ENCODE results near the gene GRIK1.

Gene GRIK1

GRCh38 chr21:29677326-29677725 is 262.5 kb downstream of the GRIK1 start:
- Histone ChIP-seq H3K9ac (ENCODE audit: low read depth, low read length, poor library complexity) (no peak overlapping the region), H3K14ac (ENCODE audit: low read length) (no peak overlapping the region), H2AFZ (ENCODE audit: low read length) (no peak overlapping the region), H2BK15ac (ENCODE audit: low read length) (no peak overlapping the region), H2BK12ac (ENCODE audit: low read length) (no peak overlapping the region), H2AK5ac (ENCODE audit: low read depth, low read length) (no peak overlapping the region), H4K91ac (ENCODE audit: low read depth, low read length, poor library complexity) (no peak overlapping the region), H3K9me3 (replicated peaks in 1 of 2; ENCODE audit: control insufficient read depth in 2 of 2, insufficient read depth in 1 of 2, low read depth in 1 of 2, low read length in 2 of 2) (no peaks in the 10 kb centered on the region), H3K4me1 (ENCODE audit: control insufficient read depth in 2 of 2, insufficient read depth in 1 of 2, low read depth in 1 of 2, low read length in 2 of 2) (peaks cover 0 to 6% of the 10 kb centered on the region in 2 donors), H3K18ac (ENCODE audit: low read length) (no peak overlapping the region), H4K8ac (ENCODE audit: low read depth, low read length) (no peak overlapping the region), H3K27me3 (ENCODE audit: control insufficient read depth in 3 of 3, insufficient read depth in 3 of 3, low read depth in 1 of 3, low read length in 3 of 3) (no peaks in the 10 kb centered on the region), H3K4me2 (ENCODE audit: insufficient read depth, low read length, poor library complexity, severe bottlenecking) (no peak overlapping the region), H3K4ac (ENCODE audit: low read length) (no peak overlapping the region), H3K23ac (ENCODE audit: low read depth, low read length, poor library complexity) (no peak overlapping the region), H3K27ac (replicated peaks; ENCODE audit: low read length) (no peak overlapping the region), H3K36me3 (replicated peaks in 1 of 2; ENCODE audit: control insufficient read depth in 2 of 2, insufficient read depth in 2 of 2, low read length in 2 of 2) (no peaks in the 10 kb centered on the region), H3K4me3 (ENCODE audit: low read length in 2 of 2) (no peak overlapping the region), H2BK120ac (ENCODE audit: low read depth, low read length) (no peak overlapping the region), H2BK5ac (ENCODE audit: low read length) (no peak overlapping the region), H3K79me1 (ENCODE audit: low read depth, low read length) (no peaks in the 10 kb centered on the region)
- no CpG with 5 or more reads among the region's 4 CpGs for WGBS, 2 donors (ENCODE audit: extremely low coverage in 2 of 2, insufficient read length in 2 of 2, insufficient replicate concordance in 1 of 2)
- no peak for DNase-seq (ENCODE audit: low spot score)

GRCh38 chr21:29676395-29676794 is 263.4 kb downstream of the GRIK1 start:
- Histone ChIP-seq H4K8ac (ENCODE audit: low read depth, low read length) (no peak overlapping the region), H3K4ac (ENCODE audit: low read length) (no peak overlapping the region), H2BK15ac (ENCODE audit: low read length) (no peak overlapping the region), H2BK120ac (ENCODE audit: low read depth, low read length) (no peak overlapping the region), H3K23ac (ENCODE audit: low read depth, low read length, poor library complexity) (no peak overlapping the region), H3K79me1 (ENCODE audit: low read depth, low read length) (no peaks in the 10 kb centered on the region), H3K18ac (ENCODE audit: low read length) (no peak overlapping the region), H3K4me3 (ENCODE audit: low read length in 2 of 2) (no peak overlapping the region), H4K91ac (ENCODE audit: low read depth, low read length, poor library complexity) (no peak overlapping the region), H3K4me1 (ENCODE audit: control insufficient read depth in 2 of 2, insufficient read depth in 1 of 2, low read depth in 1 of 2, low read length in 2 of 2) (peaks cover 0 to 6% of the 10 kb centered on the region in 2 donors), H2AK5ac (ENCODE audit: low read depth, low read length) (no peak overlapping the region), H3K9ac (ENCODE audit: low read depth, low read length, poor library complexity) (no peak overlapping the region), H3K36me3 (replicated peaks in 1 of 2; ENCODE audit: control insufficient read depth in 2 of 2, insufficient read depth in 2 of 2, low read length in 2 of 2) (no peaks in the 10 kb centered on the region), H2BK5ac (ENCODE audit: low read length) (no peak overlapping the region), H3K14ac (ENCODE audit: low read length) (no peak overlapping the region), H3K4me2 (ENCODE audit: insufficient read depth, low read length, poor library complexity, severe bottlenecking) (no peak overlapping the region), H3K9me3 (replicated peaks in 1 of 2; ENCODE audit: control insufficient read depth in 2 of 2, insufficient read depth in 1 of 2, low read depth in 1 of 2, low read length in 2 of 2) (no peaks in the 10 kb centered on the region), H2AFZ (ENCODE audit: low read length) (no peak overlapping the region), H3K27ac (replicated peaks; ENCODE audit: low read length) (no peak overlapping the region), H2BK12ac (ENCODE audit: low read length) (no peak overlapping the region), H3K27me3 (ENCODE audit: control insufficient read depth in 3 of 3, insufficient read depth in 3 of 3, low read depth in 1 of 3, low read length in 3 of 3) (no peaks in the 10 kb centered on the region)
- no peak for DNase-seq (ENCODE audit: low spot score)
- WGBS, 2 donors (ENCODE audit: extremely low coverage in 2 of 2, insufficient read length in 2 of 2, insufficient replicate concordance in 1 of 2), result no CpG with 5 or more reads among the region's 4 CpGs

GRCh38 chr21:29675451-29675850 is 264.3 kb downstream of the GRIK1 start:
- Histone ChIP-seq H3K79me1 (ENCODE audit: low read depth, low read length) (no peaks in the 10 kb centered on the region), H2BK15ac (ENCODE audit: low read length) (no peak overlapping the region), H3K4me1 (ENCODE audit: control insufficient read depth in 2 of 2, insufficient read depth in 1 of 2, low read depth in 1 of 2, low read length in 2 of 2) (peaks cover 0 to 6% of the 10 kb centered on the region in 2 donors), H3K9ac (ENCODE audit: low read depth, low read length, poor library complexity) (no peak overlapping the region), H4K91ac (ENCODE audit: low read depth, low read length, poor library complexity) (no peak overlapping the region), H2BK120ac (ENCODE audit: low read depth, low read length) (no peak overlapping the region), H3K27ac (replicated peaks; ENCODE audit: low read length) (no peak overlapping the region), H2AFZ (ENCODE audit: low read length) (no peak overlapping the region), H3K4ac (ENCODE audit: low read length) (no peak overlapping the region), H3K4me2 (ENCODE audit: insufficient read depth, low read length, poor library complexity, severe bottlenecking) (no peak overlapping the region), H3K23ac (ENCODE audit: low read depth, low read length, poor library complexity) (no peak overlapping the region), H2BK12ac (ENCODE audit: low read length) (no peak overlapping the region), H3K36me3 (replicated peaks in 1 of 2; ENCODE audit: control insufficient read depth in 2 of 2, insufficient read depth in 2 of 2, low read length in 2 of 2) (no peaks in the 10 kb centered on the region), H3K14ac (ENCODE audit: low read length) (no peak overlapping the region), H3K4me3 (ENCODE audit: low read length in 2 of 2) (no peak overlapping the region), H2BK5ac (ENCODE audit: low read length) (no peak overlapping the region), H2AK5ac (ENCODE audit: low read depth, low read length) (no peak overlapping the region), H4K8ac (ENCODE audit: low read depth, low read length) (no peak overlapping the region), H3K9me3 (replicated peaks in 1 of 2; ENCODE audit: control insufficient read depth in 2 of 2, insufficient read depth in 1 of 2, low read depth in 1 of 2, low read length in 2 of 2) (no peaks in the 10 kb centered on the region), H3K27me3 (ENCODE audit: control insufficient read depth in 3 of 3, insufficient read depth in 3 of 3, low read depth in 1 of 3, low read length in 3 of 3) (no peaks in the 10 kb centered on the region), H3K18ac (ENCODE audit: low read length) (no peak overlapping the region)
- WGBS, 2 donors (ENCODE audit: extremely low coverage in 2 of 2, insufficient read length in 2 of 2, insufficient replicate concordance in 1 of 2), result no CpG with 5 or more reads among the region's 1 CpG
- no peak for DNase-seq (ENCODE audit: low spot score)

- DNase-seq (ENCODE audit: low spot score), result no peak
- H3K9me3 ChIP-seq (replicated peaks in 1 of 2; ENCODE audit: control insufficient read depth in 2 of 2, insufficient read depth in 1 of 2, low read depth in 1 of 2, low read length in 2 of 2), result no peaks in the 10 kb centered on the region
- no peak overlapping the region for H2BK15ac ChIP-seq (ENCODE audit: low read length)
- H3K4ac ChIP-seq (ENCODE audit: low read length), result no peak overlapping the region
- H2AK5ac ChIP-seq (ENCODE audit: low read depth, low read length), result no peak overlapping the region
- H3K27me3 ChIP-seq (ENCODE audit: control insufficient read depth in 3 of 3, insufficient read depth in 3 of 3, low read depth in 1 of 3, low read length in 3 of 3), result no peaks in the 10 kb centered on the region
- H3K23ac ChIP-seq (ENCODE audit: low read depth, low read length, poor library complexity), result no peak overlapping the region
- no peak overlapping the region for H3K27ac ChIP-seq (replicated peaks; ENCODE audit: low read length)
- H3K4me2 ChIP-seq (ENCODE audit: insufficient read depth, low read length, poor library complexity, severe bottlenecking), result no peak overlapping the region
- no CpG with 5 or more reads among the region's 3 CpGs for WGBS, 2 donors (ENCODE audit: extremely low coverage in 2 of 2, insufficient read length in 2 of 2, insufficient replicate concordance in 1 of 2)
- H2BK120ac ChIP-seq (ENCODE audit: low read depth, low read length), result no peak overlapping the region
- no peak overlapping the region for H2BK5ac ChIP-seq (ENCODE audit: low read length)
- peaks cover 0 to 6% of the 10 kb centered on the region in 2 donors for H3K4me1 ChIP-seq (ENCODE audit: control insufficient read depth in 2 of 2, insufficient read depth in 1 of 2, low read depth in 1 of 2, low read length in 2 of 2)
- H3K18ac ChIP-seq (ENCODE audit: low read length), result no peak overlapping the region
- H3K36me3 ChIP-seq (replicated peaks in 1 of 2; ENCODE audit: control insufficient read depth in 2 of 2, insufficient read depth in 2 of 2, low read length in 2 of 2), result no peaks in the 10 kb centered on the region
- H2AFZ ChIP-seq (ENCODE audit: low read length), result no peak overlapping the region
- no peak overlapping the region for H3K9ac ChIP-seq (ENCODE audit: low read depth, low read length, poor library complexity)
- H2BK12ac ChIP-seq (ENCODE audit: low read length), result no peak overlapping the region
- no peak overlapping the region for H3K14ac ChIP-seq (ENCODE audit: low read length)
- no peaks in the 10 kb centered on the region for H3K79me1 ChIP-seq (ENCODE audit: low read depth, low read length)
- no peak overlapping the region for H4K91ac ChIP-seq (ENCODE audit: low read depth, low read length, poor library complexity)
- no peak overlapping the region for H3K4me3 ChIP-seq (ENCODE audit: low read length in 2 of 2)
- no peak overlapping the region for H4K8ac ChIP-seq (ENCODE audit: low read depth, low read length)
These were observed 265.5 kb downstream of the GRIK1 start for GRCh38 chr21:29674343-29674742.

Measured in neuronal stem cell (in vitro differentiated cells).